ENCODE measurements around the gene CUX1.

DNA sequence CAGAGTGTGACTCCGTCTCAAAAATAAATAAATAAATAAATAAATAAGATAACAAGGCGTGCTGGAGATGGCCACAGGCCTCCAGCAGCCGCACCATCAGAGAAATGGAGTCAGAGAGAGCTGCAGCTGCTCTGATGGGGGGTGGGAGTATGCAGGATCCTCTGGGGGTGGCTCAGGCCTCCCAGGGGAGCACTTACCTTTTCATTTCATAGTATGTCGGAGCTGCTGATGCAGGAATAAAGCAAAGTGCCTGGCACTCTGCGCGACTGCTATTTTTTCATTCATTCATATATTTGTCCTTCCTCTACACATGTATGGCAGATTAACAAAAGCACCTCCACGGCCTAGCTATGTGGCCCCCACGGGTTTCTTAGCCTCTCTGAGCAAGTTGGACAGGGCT, 175.9 kb downstream of the CUX1 start:
- TF ChIP-seq ZNF274 (IDR thresholded peaks at IDR 0.05; ENCODE audit: low read depth, low read length) (no peak), SUZ12 (IDR thresholded peaks at IDR 0.05; ENCODE audit: extremely low read depth, insufficient read depth, insufficient read length) (no peak), YY1 (IDR thresholded peaks at IDR 0.05; ENCODE audit: insufficient read depth, insufficient read length) (no peak)

Measured in NT2/D1 (cell line).